ENCODE measurements around the gene ZNF217. TPM values are rescaled to one million over a fixed set of nuclear protein-coding genes. Genes with fewer than 3 reads are reported as not detected.
"Not testable (repeated sequence)": the region's sequence is repeated elsewhere in the genome, so short reads cannot be mapped to it uniquely, and the experiment has no call there.

ZNF217 gene
- total RNA-seq, 1 experiment from 2014 or later: 19.2 TPM

- not testable (repeated sequence) for DNase-seq (ENCODE audit: low spot score)
These were observed 60.9 kb downstream of the ZNF217 start for GRCh38 chr20:53532654-53533312.

- no peak for DNase-seq (ENCODE audit: low spot score)
These were observed 63.2 kb downstream of the ZNF217 start for GRCh38 chr20:53530440-53530839.

- no peak for DNase-seq (ENCODE audit: low spot score)
These were observed 64.0 kb downstream of the ZNF217 start for GRCh38 chr20:53529658-53530057.

- no peak for DNase-seq (ENCODE audit: low spot score)
These were observed 66.4 kb downstream of the ZNF217 start for GRCh38 chr20:53527196-53527595.

- DNase-seq (ENCODE audit: low spot score): no peak
These were observed 68.9 kb downstream of the ZNF217 start for GRCh38 chr20:53524589-53525312.

- DNase-seq (ENCODE audit: low spot score): not testable (repeated sequence)
These were observed 70.0 kb downstream of the ZNF217 start for GRCh38 chr20:53523615-53524014.

GRCh38 chr20:53522696-53523095, 70.9 kb downstream of the ZNF217 start:
- no peak for DNase-seq (ENCODE audit: low spot score)

GRCh38 chr20:53522026-53522425, 71.6 kb downstream of the ZNF217 start:
- DNase-seq (ENCODE audit: low spot score): no peak

- DNase-seq (ENCODE audit: low spot score): not testable (repeated sequence)
These were observed 72.2 kb downstream of the ZNF217 start for GRCh38 chr20:53521421-53521820.

GRCh38 chr20:53517146-53517545, 76.5 kb downstream of the ZNF217 start:
- DNase-seq (ENCODE audit: low spot score): peak; percentile 25

Small RNA genes within 50 kb of the gene (small RNA-seq; reads per million reads assigned to genes)
- gene RF00019: not detected
